ENCODE results near the gene SUSD5.
"Not testable (repeated sequence)": the region's sequence is repeated elsewhere in the genome, so short reads cannot be mapped to it uniquely, and the experiment has no call there.

Gene SUSD5

DNA sequence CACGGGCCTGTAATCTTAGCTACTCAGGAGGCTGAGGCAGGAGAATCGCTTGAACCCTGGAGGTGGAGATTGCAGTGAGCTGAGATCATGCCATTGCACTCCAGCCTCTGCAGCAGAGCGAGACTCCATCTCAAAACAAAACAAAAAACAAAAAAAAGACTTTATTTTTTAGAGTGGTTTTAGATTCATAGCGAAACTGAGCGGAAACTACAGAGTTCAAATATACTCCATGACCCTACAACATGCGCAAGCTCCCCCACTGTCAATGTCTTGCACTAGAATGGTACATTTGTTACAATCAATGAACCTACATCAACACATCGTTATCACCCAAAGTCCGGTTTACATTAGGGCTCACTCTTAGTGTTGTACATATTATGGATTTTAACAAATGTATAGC is 107.0 kb downstream of the SUSD5 start:
- DNase-seq, result no peak

DNA sequence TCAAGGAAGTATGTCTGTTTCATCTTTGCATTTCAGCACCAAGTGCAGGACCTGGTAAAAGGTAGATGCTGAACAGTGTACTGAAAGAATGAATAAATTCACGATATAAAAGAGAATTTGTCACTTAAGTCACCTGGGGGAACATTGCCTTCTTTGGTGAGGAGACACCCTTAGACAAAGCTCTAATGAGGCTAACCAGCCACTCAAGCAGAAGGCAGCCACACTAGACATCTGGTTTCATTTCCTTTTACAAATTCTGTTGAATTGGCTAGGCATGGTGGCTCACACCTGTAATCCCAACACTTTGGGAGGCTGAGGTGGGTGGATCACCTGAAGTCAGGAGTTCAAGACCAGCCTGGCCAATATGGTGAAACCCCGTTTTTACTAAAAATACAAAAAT is 111.8 kb downstream of the SUSD5 start:
- DNase-seq, result not testable (repeated sequence)

DNA sequence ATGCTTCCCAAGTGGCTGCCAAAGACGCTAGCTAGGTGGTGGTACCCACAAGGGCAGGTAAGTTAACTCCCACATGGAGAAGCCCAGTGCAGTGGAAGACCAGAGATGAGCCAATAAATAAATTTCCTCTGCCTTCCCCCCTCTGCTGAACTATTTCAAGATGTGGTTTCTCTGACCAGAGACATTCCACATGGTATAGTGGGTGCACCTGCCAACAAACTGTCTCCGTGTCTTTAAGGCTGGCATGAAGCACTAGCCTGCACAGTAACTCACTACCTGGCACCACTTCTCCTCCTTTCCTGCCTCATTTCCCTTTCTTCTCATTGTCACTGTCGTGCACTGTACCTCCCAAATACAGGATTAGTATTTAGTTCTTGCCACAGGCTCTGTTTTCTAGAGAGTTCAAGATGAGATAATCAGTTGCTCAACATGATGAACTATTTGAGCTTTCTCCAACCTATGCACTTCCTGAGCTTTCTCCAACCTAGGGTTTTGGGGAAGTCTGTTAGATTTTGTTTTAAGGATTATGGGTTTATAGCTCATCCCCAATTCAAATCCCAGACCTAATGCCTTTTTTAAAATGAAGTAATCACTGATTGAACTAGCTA is 113.2 kb downstream of the SUSD5 start:
- no peak for DNase-seq

DNA sequence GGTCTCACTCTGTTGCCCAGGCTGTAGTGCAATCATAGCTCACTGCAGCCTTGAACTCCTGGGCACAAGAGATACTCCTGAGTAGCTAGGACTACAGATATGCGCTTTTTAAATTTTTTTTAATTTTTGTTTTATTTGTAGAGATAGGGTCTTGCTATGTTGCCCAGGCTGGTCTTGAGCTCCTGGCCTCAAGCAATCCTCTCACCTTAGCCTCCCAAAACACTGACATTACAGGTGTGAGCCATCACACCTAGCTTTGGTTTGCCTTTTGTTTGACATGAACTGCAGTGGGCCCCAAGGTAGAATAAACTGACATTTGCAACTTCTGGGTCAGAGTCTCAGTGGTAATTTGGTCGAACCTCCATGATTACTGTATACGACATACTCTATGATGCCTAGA is 113.8 kb downstream of the SUSD5 start:
- DNase-seq, result no peak

DNA sequence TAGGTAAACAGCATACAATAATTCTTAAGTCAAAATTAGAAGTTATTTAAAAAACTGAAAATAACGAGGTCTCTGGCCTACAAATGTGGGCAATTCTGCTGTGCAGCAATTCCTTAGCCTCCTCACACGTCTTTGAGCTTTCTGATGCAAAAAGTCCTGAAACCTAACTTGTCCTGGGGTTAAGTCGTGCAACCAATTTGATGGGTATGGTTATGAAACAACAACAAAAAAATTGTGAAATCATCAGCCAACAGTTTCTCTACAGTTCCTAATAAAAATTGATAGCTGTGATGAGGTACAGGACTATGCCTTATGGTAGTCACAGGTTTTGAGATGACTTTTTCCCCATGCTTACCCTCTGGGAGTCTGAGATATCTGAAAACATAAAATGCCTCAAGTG is 115.1 kb downstream of the SUSD5 start:
- no peak for DNase-seq

DNA sequence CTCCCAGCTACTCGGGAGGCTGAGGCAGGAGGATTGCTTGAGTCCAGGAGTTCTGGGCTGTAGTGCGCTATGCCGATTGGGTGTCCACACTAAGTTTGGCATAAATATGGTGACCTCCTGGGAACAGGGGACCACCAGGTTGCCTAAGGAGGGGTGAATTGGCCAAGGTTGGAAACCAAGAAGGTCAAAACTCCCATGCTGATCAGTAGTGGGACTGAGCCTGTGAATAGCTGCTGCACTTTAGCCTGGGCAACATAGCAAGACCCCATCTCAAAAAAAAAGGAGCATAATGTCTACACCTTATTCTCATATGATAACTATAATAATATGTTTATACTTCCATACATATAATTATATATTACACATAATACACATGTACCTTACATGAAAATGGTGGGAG is 115.6 kb downstream of the SUSD5 start:
- no peak for DNase-seq

DNA sequence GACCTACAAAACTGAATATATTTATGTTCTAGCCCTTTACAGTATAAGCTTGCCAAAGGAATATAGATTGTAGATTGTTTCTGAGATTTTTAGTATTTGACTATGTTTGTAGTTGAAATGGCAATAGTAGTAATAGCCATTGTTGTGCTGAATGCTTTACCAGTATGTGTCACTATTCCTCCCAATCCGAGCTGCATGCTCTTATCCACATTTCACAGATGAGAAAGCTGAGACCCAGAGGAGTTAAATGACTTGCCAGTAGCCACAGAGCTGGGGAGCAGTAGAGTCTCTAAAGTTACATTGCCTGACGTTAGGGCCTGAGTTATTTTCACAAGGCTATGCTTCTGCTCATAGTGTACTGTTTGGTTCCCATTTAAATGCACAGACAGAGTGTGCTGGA is 118.4 kb downstream of the SUSD5 start:
- no peak for DNase-seq

Measured in effector CD4-positive, alpha-beta T cell (primary cell).